ENCODE data around the gene WDR48.

- TF ChIP-seq CTCF (IDR thresholded peaks at IDR 0.05; ENCODE audit: poor library complexity, severe bottlenecking) (no peak), EZH2 (IDR thresholded peaks at IDR 0.05; ENCODE audit: borderline replicate concordance, insufficient read depth, low read length, poor library complexity, severe bottlenecking) (no peak), EP300 (conservative IDR thresholded peaks at IDR 0.05; ENCODE audit: poor library complexity, severe bottlenecking) (no peak), RAD21 (conservative IDR thresholded peaks at IDR 0.05) (no peak), TAF1 (IDR thresholded peaks at IDR 0.05; ENCODE audit: low read depth) (no peak)
Observed at GRCh38 chr3:39102504-39103323, 50.9 kb downstream of the WDR48 start.

Measured in neural cell (in vitro differentiated cells).